HG03097 (cell line): ENCODE data around the gene ZNG1F.
A peak's percentile ranks its signal among the peaks of the same experiment; 100 is the strongest.
"Not testable (repeated sequence)": the region's sequence is repeated elsewhere in the genome, so short reads cannot be mapped to it uniquely, and the experiment has no call there.

Source experiments
- ATAC-seq: cut with Tn5 transposase; IDR thresholded peaks from one replicate; pipeline ENCODE4 v1.9.1; 2021; ENCODE audit not compliant: unreplicated experiment, low FRiP score

The ZNG1F gene

GRCh38 chr9:41123812-41124211 is 65.3 kb downstream of the ZNG1F start:
- ATAC-seq = not testable (repeated sequence)

GRCh38 chr9:41123396-41123795 is 65.7 kb downstream of the ZNG1F start:
- ATAC-seq = not testable (repeated sequence)

- not testable (repeated sequence) for ATAC-seq
Measured at GRCh38 chr9:41120696-41121095, 68.4 kb downstream of the ZNG1F start.

- not testable (repeated sequence) for ATAC-seq
Measured at GRCh38 chr9:41119719-41120118, 69.4 kb downstream of the ZNG1F start.

- ATAC-seq = not testable (repeated sequence)
Measured at GRCh38 chr9:41119311-41119710, 69.8 kb downstream of the ZNG1F start.

- not testable (repeated sequence) for ATAC-seq
Measured at GRCh38 chr9:41113348-41113747, 75.8 kb downstream of the ZNG1F start.

- not testable (repeated sequence) for ATAC-seq
Measured at GRCh38 chr9:41111414-41111813, 77.7 kb downstream of the ZNG1F start.

- not testable (repeated sequence) for ATAC-seq
Measured at GRCh38 chr9:41110913-41111312, 78.2 kb downstream of the ZNG1F start.

GRCh38 chr9:41109253-41109652 is 79.9 kb downstream of the ZNG1F start:
- not testable (repeated sequence) for ATAC-seq

- not testable (repeated sequence) for ATAC-seq
Measured at GRCh38 chr9:41108816-41109215, 80.3 kb downstream of the ZNG1F start.

GRCh38 chr9:41106472-41107116 is 82.5 kb downstream of the ZNG1F start:
- not testable (repeated sequence) for ATAC-seq

- not testable (repeated sequence) for ATAC-seq
Measured at GRCh38 chr9:41105557-41106253, 83.4 kb downstream of the ZNG1F start.

GRCh38 chr9:41104542-41104941 is 84.6 kb downstream of the ZNG1F start:
- ATAC-seq = not testable (repeated sequence)

GRCh38 chr9:41100508-41100907 is 88.6 kb downstream of the ZNG1F start:
- not testable (repeated sequence) for ATAC-seq

GRCh38 chr9:41098759-41099158 is 90.4 kb downstream of the ZNG1F start:
- not testable (repeated sequence) for ATAC-seq

GRCh38 chr9:41095060-41095459 is 94.1 kb downstream of the ZNG1F start:
- ATAC-seq = not testable (repeated sequence)

- ATAC-seq = not testable (repeated sequence)
Measured at GRCh38 chr9:41094010-41094773, 94.9 kb downstream of the ZNG1F start.

- ATAC-seq = not testable (repeated sequence)
Measured at GRCh38 chr9:41090922-41091321, 98.2 kb downstream of the ZNG1F start.

- not testable (repeated sequence) for ATAC-seq
Measured at GRCh38 chr9:41090386-41090785, 98.7 kb downstream of the ZNG1F start.

- peak; percentile 69 for ATAC-seq
Measured at GRCh38 chr9:41088450-41089059, 100.6 kb downstream of the ZNG1F start.

- not testable (repeated sequence) for ATAC-seq
Measured at GRCh38 chr9:41087929-41088328, 101.2 kb downstream of the ZNG1F start.
